Kidney capillary endothelial cell (primary cell): ENCODE results near the gene PLVAP.

Experiments
- DNase-seq: peaks from one replicate; pipeline ENCODE4 v3.0.0-alpha.2; 2018; ENCODE audit warnings: low spot score

Gene PLVAP

DNA sequence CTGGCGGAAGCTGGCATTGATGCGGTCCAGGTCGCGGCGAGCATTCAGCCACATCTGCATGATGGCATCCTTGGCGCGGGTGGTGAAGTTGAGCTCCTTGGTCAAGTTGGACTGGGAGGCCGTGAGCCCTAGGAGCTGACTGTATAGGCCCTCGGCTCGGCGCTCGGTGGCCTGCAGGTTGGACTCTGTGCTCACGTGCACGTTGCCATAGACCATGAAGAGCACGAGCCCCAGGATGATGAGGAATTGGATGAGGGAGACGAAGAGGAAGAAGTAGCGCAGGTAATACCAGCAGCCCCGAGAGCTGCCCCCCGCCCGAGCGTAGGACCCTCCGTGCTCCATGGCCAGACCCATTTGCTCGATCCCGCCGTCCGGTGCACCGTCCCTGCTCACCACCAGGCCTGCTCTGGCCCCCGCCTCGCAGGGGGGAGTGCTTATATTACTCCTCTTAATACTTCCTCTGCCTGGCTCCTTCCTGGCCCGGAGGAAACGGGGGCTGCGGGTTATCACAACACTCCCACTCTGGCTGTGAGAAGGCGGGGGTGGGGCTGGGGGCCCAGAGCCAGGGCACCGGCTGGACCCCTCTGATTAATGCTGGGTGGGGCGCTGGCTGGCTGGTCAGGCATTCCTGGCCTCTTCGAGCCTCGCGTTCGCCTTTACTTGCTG lies at the start of gene PLVAP:
PLVAP (minus strand) TSS at position 408 of the 666 bp plus-strand sequence; CDS start at position 354, 54 bp downstream.
- peak; percentile 80 for DNase-seq

GRCh38 chr19:17424743-17425365 lies 47.7 kb upstream of the PLVAP start:
- no peak for DNase-seq

DNA sequence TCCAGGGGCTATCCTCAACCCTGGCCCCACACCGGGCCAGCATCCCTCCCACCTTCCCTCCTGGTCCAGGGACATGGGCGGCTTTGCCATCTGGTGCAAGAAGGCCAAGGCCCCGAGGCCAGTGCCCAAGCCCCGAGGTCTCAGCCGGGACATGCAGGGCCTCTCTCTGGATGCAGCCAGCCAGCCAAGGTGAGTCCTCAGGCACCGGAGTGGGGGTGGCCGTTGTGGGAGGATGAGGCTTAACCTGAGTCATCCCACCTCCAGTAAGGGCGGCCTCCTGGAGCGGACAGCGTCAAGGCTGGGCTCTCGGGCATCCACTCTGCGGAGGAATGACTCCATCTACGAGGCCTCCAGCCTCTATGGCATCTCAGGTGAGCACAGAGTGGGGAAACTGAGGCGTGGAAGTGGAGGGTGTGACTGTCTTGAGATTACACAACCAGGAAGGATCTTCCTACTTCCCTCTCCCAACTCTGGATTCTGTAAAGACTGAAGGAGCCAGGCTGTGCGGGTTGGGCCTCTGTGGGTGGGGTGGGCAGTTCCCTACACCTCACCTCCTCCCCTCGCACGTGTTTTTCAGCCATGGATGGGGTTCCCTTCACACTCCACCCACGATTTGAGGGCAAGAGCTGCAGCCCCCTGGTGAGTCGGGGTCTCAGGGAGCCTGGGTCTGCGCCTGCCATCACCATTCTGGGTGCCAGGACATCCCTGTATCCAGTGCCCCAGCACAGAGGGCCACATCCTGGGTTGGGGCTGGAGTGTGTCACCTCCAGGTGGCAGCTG lies 46.5 kb upstream of the PLVAP start:
- no peak for DNase-seq

DNA sequence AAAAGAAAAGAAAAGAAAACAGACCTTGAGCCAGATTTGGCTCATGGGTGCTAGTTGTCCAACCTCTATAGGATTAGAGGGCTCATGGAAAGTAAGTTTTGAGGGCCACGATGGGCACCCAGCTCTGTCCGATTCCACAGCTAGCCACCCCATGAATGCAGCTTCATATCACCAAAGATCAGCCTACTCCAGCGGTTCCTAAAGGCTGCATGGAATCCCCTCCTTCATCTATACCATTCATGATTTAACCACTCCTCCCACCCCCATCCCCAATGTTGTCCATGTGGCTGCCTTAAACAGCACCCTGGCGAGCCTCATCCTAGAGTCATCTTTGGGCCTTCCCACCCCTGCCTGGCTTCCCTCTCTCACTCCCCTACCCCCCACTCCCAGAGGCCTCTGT lies 44.8 kb upstream of the PLVAP start:
- DNase-seq = no peak

DNA sequence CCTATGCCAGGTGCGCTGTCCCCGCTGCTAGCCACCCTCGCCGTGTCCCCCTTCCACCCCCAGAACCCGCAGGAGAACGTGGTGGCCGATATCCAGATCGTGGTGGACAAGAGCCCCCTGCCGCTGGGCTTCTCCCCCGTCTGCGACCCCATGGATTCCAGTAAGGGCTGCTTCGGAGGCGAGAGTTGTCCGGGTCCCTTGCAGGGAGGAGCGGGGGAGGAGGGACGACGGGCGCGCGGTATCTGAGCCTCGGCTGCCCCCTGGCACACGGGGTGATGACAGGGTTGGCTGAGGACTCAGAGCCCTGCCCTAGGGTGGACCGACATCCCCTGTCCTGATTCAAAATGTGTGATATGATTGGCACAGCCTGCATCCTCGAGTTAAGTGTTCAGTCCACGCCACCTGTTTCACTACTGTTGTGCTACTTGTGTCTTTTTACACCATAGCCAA lies 43.4 kb upstream of the PLVAP start:
- no peak for DNase-seq

DNA sequence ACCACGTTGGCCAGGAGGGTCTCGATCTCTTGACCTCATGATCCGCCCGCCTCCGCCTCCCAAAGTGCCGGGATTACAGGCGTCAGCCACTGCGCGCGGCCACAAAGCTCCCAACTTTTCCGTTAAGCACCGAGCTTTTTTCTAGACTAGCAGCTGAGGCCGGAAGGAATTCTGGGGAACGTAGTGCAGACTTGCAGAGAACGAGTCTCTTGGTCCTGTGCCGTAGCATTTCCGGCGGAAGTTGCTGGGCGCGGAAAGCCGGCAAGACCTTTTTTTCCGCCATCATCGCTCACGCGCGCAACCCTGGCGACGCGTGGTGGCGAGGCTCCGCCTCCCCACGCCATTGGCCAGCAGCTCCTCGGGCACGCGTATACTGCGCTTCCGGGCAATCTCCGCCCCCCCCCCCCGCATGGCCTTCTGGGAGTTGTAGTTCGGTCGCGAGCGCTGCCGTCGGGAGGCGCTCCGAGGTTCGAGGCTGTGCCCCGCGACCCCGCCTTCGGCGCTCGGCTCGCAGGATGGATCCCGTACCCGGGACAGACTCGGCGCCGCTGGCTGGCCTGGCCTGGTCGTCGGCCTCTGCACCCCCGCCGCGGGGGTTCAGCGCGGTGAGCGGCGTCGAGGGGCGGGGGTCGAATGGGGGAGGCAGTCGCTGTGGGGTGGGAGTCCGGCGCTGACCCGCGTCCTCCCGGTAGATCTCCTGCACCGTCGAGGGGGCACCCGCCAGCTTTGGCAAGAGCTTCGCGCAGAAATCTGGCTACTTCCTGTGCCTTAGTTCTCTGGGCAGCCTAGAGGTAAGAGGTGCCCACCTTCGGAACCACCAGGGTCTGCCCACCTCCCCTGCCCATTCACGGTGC lies 42.7 kb upstream of the PLVAP start, which contains the start of gene MVB12A:
MVB12A (plus strand) TSS at position 427 of the 854 bp plus-strand sequence; CDS start at position 516, 89 bp downstream.
- DNase-seq = peak; percentile 99

DNA sequence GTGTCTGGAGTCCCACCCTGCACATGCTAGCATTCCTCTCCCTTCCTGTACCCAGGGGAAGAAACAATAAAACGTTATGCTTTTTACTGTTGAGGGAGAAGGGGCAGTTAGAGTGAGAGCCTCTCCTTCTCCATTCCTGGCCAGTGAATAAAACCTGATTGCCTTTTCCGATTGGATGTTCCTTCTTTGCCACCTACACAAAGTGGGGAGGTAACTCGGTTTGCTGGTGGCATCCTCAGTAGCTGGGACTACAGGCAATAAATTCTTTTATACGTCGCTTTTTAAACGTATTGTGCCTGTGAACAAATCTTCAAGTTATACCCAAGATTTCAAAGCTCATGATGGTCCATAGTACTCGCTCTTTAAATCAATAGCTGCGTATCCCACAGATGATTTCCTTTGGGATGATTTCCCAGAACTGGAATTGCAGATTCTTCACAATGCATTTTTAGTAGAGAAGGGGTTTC lies 42.0 kb upstream of the PLVAP start:
- DNase-seq = peak; percentile 16

DNA sequence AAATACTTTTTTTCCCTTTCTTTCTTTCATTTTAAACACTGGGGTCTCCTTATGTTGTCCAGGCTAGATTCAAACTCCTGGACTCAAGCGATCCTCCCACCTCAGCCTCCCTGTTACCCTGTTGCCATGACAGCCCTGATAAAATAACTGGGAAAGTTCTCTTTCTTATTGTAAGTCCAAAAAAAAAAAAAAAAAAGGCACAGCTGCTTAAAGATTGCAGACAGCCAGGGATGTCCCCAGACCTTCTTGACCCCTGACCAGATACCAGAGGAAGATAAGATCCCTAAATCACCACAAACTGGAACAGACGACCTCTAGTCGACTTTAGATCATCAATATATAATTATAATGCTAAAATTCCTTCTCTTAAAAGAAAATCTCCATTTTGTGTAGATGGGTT lies 41.6 kb upstream of the PLVAP start:
- DNase-seq = no peak

DNA sequence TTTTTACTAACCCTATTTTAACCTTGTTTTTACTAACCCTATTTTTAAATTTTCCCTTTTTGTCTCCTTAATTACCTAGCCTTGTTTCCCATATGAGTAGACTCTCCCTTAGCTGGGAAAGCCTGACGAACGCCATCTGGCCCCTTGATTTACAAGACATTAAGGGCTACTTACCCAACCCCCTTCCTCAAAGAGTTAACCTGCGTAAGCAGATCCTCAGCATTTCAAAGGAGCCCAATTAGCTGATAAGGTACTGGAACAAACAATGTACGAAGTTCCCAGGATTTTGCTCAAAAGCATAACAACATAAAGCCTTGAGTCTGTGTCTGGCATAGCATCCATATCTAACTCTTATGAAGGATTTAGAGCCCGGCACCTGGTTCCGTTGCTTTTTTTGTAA lies 38.0 kb upstream of the PLVAP start:
- DNase-seq = no peak

GRCh38 chr19:17414097-17414496 lies 37.0 kb upstream of the PLVAP start:
- DNase-seq = no peak

DNA sequence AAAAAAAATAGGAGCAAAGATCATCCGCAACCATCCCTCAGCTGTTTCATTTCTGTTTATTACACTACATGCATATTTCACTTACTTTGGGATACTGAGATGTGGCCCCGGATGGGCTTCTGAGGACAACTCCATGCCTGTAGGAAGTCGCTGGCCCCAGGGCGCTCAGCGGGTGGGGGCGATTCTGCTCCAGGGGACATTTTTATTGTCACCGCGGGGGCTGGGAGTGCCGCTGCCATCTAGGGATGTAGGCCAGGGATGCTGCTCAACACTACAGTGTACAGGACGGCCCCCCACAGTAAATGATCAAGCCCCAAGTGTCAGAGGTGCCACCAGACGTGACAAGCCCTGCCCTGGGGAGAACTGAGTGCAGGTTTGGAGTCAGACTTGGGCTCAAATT lies 34.7 kb upstream of the PLVAP start:
- DNase-seq = no peak

DNA sequence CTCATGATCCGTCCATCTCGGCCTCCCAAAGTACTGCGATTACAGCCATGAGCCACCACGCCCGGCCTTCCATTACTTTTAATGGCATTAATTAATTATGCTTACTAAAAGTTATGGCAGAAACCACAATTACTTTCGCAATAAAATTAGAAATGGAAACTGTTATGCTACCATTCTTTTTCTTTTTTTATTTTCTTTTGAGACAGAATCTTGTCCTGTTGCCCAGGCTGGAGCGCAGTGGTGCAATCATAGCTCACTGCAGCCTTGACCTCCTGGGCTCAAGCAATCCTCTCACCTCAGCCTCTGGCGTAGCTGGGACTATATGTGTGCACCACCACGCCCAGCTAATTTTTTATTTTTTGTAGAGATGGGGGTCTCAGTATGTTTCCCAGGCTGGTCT lies 32.8 kb upstream of the PLVAP start:
- DNase-seq = no peak

DNA sequence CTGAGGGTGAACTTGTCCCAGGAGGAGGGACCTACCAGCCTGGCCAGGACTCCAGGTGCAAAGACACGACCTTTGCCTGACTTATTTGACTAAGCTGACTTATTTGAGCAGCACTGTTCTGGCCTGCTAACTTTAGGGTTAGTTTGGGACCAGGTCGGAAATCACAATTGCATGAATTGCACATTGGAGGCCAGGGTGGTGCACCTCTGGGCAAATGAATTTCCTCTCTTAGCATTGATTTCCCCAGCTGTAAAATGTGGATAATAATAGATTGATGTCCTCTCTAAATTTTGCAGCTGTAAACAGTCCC lies 29.7 kb upstream of the PLVAP start:
- DNase-seq = no peak

DNA sequence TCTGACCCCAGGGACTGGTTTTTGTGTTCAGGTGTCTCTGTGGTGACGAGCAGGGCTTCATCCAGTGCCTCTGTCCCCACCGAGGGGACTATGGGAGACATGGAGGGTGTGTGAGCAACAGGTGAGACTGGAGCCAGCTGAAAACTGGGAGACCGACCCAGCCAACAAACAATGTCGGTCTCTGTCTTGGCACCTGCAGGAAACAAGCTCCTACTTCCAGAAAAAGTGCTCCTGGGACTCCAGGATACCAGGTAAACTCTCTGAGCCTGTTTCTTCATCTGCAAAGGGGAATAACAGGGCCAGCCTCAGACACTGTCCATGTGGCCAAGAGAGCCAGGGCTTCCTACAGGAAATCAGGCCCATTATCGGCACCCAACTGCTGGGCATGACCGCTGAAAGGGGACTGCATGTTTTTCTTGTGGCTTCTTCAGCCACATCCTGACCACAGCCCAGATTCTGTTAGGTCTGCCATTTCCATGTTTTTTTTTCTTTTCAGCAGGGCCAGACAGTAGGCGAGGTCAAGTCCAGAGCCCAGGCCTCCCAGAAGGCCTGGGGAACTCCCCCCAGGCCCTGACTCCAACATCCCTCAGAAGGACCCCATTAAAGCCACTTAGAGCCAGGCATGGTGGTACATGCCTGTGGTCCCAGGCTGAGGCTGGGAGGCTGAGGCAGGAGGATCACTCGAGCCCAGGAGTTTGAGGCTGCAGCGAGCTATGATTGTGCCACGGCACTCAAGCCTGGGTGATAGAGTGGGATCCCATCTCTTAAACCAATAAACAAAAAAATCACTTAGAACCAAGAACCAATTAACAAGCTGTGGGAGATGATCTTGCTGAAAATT lies 29.1 kb upstream of the PLVAP start:
- no peak for DNase-seq

DNA sequence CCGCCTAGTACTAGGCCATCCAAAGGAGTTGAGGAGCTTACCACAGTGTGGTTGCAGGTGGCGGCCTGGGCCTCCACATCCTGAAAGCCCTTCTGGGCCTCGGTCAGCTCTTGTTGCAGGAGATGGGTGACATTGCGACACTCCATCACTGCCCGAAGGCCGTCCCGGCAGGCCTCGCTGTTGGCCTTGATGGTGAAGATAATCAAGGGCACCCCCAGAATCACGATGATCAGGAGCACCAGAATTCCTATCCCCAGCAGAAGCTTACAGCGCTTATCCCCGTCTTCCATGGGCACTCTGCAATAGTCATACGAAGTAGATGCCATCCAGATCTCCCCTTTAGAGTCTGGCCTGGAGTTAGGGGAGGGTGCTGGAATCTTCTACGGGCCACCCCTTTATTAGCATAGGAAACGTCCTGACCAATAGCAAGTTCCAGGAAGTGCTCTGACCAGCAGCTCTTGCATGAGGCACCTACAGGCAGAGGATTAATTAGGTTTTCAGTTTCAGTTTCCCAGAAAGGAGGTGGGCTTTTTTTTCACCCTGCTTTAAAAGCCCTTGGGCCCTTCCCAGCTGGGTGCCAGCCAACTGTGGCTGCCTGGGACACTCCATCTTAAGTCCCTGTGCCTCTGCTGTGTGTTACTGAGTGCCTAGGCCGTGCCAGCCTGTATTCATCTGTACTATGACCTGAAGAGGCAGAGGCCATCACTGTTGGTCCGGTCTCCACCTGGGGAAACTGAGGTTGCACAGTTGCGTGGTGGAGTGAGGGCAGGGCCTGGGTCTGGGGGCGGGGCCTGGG lies 28.3 kb upstream of the PLVAP start, which contains the start of gene BST2:
BST2 (minus strand) TSS at position 381 of the 796 bp plus-strand sequence; CDS start at position 326, 55 bp downstream.
- DNase-seq = peak; percentile 42

DNA sequence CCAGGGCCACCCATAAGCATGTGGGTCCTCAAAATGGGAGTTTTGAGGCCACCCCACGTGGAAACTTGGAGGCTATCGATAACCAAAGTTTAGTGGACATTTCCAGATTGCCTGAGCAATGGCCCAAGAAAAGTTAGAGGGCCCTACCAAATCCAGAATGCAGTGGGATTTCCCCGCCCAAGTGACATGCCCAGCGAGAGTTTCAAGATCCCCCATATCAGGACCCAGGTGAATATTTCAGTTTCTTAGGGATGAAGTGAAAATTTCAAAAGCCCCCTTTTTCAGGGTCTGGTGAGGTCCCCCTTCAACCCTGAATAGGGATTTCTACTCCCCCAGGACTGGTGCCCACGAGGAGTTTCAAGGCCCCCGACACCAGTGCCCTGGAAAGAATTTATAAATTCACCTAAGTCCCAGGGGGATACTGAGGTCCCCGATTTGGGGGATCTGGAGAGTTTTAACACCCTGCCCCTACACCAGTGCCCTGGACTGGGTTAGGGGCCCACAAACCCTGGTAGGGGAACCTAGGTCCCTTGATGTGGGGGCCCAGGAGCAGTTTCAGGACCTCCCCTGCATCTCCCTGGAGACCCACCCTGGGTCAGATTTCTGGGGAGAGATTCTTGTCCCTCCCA lies 27.6 kb upstream of the PLVAP start:
- no peak for DNase-seq

GRCh38 chr19:17404015-17404414 lies 26.9 kb upstream of the PLVAP start:
- DNase-seq = no peak

DNA sequence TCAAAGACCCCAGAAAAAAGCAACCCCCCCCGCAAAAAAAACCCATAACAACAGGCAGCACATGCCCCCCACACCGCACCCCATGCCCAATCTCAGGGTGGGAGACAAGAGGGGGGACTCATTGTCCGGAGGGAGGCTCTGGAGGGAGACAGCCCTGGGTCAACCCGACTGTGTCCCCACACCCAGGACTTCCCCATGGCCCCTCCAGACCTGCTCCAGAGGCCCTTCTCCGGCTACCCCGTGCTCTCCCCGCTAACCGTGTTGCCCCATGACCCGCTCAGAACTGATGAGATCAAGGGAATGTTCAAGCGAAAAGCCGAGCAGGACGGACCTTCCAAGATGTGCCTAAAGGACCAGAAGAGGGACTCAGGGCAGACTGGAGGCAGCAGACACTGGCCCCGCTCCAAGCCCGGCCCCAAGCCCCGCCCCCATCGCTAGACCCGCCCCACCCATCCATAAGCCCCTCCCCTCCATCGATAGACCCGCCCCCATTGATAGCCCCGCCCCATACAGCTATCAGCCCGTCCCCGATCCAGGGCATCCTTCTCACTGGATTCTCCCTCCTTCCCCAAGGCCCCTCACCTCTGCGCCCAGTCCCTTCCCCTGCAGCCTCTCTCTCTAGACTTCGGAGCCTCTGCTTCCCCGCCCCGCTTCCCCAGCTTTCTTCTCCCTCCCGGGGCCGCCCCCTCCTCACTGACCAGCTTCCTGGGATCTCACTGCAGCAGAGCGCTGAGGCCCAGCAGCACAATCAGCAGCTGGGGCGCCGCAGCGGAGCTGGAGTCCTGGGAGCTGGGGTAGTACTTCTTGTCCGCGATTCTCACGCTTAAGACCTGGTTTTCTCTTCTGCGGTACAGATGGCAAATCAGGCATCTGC lies 26.1 kb upstream of the PLVAP start:
- no peak for DNase-seq

DNA sequence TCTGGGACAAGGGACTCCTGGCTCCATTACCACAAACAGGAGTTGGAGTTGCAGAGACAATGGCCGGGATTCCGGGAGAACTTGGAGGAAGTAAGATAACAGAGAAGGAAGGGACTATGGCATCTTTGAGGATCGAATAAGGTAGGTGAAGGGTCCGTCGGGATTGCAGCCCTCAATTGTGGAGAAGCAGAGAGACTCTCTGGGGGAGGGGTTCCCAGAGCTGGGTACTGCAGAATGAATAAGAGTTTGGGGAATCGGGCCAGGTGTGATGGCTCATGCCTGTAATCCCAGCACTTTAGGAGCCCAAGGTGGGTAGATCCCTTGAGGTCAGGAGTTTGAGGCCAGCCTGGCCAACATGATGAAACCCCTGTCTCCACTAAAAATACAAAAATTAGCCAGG lies 24.5 kb upstream of the PLVAP start:
- no peak for DNase-seq
